ENCODE measurements around the gene FRMD4A.

The FRMD4A gene

DNA sequence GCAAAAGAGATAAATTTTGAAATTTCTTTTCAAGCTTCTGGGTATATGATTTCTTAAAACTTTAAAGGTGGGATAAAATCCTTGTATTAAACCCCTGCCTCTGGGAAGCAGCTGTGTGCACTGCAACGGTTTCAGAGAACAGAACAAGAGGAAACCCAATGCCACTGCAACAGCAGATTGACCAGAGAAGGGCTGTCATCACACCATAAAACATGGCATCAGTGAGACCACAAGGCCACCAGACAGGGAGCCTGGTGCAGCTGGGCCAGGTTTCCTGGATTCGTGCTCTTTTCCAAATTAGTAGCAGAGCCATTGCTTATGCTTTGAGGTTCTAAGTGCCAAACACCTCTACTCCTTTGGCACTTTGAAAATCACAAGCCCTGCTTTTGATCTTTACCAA lies 591.5 kb downstream of the FRMD4A start:
- in situ Hi-C loops (cut with MboI; ENCODE audit: low sequenced_read_pairs) = no loop called here

DNA sequence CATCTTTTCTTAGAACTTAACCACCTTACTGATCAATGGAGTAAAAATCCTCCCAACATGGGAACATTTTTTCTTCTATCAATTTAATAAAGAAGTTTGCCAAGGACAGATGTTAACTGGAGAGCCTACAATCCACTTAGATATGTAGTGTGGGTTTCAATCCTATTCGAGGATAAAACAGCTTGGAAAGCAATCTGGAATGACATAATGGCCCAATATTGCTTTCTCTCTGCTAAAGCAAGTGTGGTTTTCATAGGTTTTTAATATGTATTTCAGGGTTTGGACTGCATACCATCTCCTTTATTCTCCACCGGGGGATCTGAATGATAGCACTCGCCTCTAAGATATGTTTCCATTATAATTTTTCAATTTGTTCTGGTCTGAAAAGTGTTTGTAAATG lies 594.2 kb downstream of the FRMD4A start:
- in situ Hi-C loops (cut with MboI; ENCODE audit: low sequenced_read_pairs) = no loop called here

DNA sequence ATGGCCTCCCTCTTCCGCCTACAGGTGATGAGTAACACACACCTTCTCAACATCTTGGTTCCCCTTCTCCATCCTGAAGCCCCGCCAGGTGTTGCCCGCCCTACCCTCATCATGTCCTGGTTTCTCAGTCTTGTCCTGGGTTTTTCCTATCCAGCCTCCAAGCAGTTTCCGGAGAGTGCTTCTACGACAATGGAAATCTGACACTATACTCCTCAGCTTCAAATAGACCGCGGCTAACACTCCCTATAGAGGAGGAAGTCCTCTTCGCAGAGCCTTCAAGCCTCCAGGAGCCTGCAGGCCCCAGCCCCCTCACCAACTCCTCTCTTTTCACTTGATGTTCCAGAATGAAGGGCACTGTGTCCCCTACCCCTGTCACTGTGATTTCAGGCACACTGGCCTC lies 596.6 kb downstream of the FRMD4A start:
- in situ Hi-C loops (cut with MboI; ENCODE audit: low sequenced_read_pairs) = no loop called here

DNA sequence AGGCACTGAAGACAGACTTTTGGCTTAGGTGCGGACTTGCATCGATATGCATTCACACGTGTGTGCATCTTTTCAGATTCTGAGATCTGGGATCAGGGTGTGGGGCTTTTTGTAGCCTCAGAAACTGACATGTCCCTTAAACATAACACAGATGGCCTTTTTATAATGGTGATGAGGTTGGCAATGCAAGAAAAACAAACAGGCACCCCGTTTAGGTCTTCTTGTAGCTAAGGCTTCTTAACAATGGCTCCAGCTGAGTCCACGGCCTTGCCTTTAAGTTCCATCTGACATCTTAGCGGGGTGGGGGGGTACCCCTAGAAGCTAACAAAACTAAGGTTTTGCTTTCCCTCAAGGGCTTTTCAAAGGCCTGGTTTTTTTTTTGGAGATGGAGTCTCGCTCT lies 597.7 kb downstream of the FRMD4A start:
- in situ Hi-C loops (cut with MboI; ENCODE audit: low sequenced_read_pairs) = no loop called here

DNA sequence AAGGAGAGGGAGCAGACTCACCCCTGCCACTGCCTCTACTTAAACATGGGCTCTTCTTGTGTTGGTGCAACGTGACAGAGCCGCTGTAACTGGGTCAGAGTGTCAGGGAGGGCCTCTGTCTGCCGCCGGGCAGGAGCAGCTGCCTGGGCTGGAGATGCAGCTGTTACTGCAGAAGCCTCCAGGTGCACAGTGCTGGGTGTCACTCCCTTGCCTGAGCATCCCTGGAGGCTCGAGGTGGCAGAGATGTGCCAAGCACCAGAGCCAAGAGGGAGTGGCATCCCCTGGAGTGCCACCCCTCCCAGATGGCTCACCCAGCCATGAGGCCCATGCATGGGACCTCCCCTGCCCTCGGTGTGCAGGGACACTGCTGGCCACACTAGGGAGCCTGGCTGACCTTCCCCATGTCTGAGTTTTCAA lies 598.3 kb downstream of the FRMD4A start:
- in situ Hi-C loops (cut with MboI; ENCODE audit: low sequenced_read_pairs) = no loop called here

DNA sequence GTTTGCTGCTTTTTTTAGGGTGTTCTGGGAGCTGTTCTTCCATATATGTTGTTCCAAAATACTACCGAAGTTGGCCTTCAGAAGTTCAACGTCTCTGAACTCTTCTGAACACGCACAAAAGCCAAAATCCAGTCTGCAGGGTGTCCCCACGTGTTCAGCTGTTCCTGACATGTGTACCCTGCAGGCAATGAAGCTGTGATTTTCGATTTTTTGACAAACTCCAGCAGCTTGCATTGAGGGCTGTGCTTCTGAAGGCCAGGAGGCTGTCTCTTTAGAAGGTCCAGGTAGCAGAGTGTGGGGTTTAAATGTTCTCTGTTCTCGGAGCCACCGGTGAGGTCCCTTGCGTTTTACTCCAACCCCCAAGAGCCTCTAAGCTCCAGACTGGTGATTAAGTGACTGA lies 598.9 kb downstream of the FRMD4A start:
- in situ Hi-C loops (cut with MboI; ENCODE audit: low sequenced_read_pairs) = no loop called here

DNA sequence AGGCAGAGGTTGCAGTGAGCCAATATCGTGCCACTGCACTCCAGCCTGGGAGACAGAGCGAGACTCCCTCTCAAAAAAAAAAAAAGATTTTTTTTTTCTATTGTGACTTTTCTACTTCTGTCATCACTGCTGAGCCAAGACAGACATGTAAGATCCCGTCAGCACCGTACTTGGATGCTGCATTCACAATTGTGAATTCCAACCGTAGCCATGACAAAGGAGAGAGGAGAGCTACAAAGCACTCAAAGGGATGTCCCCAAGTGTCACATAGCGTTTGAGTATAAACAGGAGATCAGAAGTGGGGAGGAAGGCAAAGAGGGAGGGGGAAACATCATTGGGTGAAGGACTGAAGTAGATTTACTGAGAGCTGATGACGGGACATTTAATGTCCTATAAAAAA lies 599.8 kb downstream of the FRMD4A start:
- in situ Hi-C loops (cut with MboI; ENCODE audit: low sequenced_read_pairs) = no loop called here

DNA sequence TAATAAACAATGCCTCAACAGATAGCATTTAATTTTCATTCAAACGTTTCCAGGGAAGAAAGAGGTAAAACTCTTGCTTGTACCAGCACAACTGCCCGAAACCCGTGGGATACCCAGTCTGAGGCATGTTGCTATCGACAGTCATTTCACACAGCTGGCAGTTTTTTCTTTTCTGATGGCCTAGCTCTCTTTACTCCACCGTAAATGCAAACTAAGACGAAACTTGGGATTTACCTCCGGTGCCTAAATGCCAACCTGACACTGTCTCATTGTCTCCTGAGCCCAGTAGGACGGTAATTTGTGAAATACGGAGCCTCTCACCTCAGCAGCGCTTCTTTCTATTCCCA lies 600.4 kb downstream of the FRMD4A start:
- in situ Hi-C loops (cut with MboI; ENCODE audit: low sequenced_read_pairs) = no loop called here

DNA sequence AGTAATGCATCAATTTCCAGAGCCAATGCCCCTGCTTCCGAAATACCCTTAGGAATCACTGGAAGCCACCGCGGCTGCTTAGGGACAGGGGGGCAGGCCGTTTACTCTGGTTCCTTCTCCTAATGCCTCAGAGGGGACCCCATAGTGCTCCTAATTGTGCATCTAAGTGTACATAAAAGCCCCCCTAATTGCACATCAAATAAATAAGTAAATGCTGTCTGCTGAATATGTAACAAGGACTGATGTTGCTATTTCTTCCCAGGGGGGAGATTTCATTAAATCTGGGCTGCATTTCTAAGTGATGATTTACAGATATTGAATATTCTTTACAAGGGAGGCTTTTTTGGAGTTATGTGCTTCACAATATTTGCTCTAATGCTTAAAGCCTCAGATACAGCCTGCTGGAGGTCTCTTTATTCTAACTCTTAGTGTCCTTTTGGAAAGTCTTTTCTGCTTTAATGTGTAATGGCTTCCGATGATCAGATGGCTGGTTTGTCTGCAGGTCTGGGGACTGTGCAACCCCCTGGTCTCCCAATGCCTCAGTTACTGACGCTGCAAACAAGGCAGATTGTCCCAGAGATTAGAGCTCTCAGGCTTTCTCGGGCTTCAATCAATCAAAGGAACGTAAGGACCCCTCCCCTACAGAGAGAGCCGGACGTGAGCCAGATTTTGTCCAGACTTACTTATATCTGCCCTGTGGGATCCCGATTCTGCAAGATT lies 601.0 kb downstream of the FRMD4A start:
- in situ Hi-C loops (cut with MboI; ENCODE audit: low sequenced_read_pairs) = no loop called here

DNA sequence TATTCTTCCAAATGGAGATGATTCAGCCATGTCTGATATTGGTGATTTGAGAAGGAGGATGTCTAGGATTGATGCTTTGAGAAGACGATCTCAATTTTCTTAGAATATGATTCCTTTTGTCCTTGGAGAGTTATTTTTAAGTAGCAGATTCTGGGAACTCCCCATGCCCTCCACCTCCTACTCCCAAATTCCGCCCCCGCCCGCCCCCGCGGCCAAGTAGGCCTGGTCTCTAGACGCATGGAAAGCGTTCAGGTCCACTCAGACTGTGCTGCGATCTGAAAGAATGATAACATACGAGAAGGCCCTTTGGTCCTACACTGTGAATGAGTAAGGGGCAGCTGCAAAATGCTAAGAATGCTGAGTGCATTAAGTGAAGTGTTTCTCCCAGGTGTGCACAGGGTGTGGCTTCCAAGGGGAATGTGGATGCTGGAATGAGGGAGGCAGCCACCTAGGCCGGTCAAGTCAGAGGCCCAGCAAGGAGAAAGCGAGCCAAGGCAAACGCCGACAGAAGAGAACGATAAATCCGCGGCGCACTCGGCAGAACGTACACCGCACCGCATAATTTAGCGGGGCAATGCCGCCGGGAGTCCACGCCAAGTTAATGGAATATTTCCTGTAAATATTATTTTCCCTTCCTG lies 601.7 kb downstream of the FRMD4A start:
- in situ Hi-C loops (cut with MboI; ENCODE audit: low sequenced_read_pairs) = no loop called here

DNA sequence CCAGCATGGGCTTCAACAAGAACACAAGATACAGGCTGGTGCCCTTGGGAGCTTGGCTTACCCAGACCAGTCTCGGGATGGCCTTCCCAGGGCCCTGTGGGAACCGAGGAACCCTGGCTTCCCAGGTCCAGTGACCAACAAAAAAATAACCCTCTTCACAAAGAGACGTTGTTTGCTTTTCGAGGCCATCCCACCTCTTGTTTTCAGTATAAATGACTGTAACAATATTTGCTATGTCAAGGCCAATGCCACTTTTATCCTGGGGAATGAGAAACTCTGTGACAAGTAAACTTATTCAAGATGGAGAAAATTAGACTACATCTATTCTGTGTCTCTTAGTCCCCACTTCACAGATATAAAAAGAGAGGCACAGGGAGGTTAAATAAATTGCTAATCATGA lies 605.1 kb downstream of the FRMD4A start:
- in situ Hi-C loops (cut with MboI; ENCODE audit: low sequenced_read_pairs) = no loop called here

DNA sequence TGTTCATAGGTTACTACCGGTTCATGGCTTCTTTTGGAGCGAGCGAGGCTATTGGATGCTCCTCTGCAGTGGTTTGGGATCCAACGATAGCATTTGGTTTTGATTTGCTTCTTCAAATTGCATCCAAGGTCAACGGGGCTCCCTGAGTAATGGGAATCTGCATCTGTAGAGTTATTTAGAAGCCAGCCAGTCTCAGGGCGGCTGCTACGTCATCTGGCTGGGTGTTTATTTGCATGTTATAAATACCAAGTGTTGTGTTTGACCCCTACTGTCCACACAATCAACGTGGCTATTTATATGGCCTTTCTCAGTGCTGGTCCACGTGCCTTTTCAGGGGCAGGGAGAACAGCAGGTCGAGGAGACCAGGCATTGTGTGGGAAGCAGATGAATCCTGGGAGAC lies 606.2 kb downstream of the FRMD4A start:
- in situ Hi-C loops (cut with MboI; ENCODE audit: low sequenced_read_pairs) = no loop called here

DNA sequence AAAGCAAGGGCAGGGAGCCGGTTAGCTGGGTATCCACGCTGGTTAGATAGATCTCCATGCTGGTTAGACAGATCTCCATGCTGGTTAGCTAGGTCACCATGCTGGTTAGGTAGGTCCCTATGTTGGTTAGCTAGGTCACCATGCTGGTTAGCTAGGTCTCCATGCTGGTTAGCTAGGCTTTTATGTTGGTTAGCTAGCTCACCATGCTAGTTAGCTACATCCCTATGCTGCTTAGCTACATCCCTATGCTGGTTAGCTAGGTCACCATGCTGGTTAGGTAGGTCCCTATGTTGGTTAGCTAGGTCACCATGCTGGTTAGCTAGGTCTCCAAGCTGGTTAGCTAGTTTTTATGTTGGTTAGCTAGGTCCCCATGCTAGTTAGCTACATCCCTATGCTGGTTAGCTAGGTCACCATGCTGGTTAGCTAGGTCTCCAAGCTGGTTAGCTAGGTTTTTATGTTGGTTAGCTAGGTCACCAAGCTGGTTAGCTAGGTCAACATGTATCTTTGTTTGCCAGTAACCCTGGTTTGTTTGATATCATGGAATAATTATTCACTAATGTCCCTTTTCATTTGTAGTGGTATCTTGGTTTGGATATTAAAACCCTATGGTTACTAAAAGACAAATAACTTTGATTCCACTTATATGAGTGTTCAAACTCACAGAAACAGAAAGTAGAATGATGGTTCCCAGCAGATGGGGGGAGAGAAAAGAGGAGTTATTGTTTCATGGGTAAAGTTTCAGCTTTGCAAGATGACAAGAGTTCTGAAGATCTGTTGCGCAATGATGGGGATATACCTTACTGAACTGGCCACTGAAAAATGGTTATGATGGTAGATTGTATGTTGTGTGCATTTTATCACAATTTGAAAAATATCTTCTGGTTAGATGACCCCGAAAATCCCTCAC lies 607.7 kb downstream of the FRMD4A start:
- in situ Hi-C loops (cut with MboI; ENCODE audit: low sequenced_read_pairs) = no loop called here

DNA sequence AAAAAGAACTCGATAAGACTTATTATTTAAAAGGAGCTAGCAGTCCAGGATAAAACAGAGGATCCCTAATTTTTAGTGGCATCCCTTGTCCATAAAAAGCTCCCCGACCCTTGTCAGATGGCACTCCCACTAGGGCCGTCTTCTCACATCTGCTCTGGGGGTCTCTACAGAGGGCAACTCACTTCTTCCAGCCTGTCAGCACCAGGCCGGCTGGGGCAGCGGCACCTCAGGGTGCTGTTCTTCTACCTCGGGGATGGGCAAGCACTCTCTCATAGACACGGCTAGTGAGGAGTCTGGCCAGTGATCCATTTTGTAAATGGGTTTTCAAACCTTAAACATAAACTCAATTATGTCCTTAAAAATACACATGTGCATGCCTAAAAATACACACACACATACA lies 609.2 kb downstream of the FRMD4A start:
- in situ Hi-C loops (cut with MboI; ENCODE audit: low sequenced_read_pairs) = no loop called here

DNA sequence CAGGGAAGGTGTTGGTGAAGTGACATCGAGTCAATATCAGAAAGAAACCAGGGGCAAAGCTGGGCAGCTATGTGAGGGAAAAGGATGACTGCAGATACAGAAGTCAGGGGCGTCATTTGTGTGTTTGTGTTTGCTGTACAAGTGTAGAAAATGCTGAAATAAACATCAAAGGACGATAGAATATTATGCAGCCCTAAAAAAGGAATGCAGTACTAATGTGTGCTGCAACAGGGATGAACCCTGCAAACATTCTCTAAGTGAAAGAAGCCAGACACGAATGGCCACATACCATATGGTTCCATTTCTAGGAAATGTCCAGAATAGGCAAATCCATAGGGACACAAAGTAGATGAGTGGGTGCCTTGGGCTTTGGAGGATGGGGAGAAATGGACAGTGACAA lies 610.0 kb downstream of the FRMD4A start:
- in situ Hi-C loops (cut with MboI; ENCODE audit: low sequenced_read_pairs) = no loop called here

DNA sequence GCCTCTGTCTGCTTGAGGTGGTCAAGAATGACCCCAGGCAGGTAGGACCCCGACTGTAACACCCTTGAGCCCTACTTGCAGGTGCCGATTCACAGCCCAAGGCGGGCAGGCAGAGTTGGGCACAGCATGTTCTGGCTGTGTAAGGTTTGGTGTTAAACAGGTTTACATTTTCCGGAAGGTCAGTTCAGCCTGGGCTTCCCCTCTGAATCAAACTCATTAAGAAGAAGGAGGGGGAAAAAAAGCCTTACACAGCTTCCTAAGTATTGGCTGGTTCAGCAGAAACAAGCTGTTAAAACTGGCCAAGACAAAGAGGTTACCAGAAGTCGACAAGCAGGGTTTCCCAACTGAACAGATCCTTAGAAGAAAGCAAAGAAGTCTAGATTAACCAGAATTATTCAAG lies 611.3 kb downstream of the FRMD4A start:
- in situ Hi-C loops (cut with MboI; ENCODE audit: low sequenced_read_pairs) = no loop called here

DNA sequence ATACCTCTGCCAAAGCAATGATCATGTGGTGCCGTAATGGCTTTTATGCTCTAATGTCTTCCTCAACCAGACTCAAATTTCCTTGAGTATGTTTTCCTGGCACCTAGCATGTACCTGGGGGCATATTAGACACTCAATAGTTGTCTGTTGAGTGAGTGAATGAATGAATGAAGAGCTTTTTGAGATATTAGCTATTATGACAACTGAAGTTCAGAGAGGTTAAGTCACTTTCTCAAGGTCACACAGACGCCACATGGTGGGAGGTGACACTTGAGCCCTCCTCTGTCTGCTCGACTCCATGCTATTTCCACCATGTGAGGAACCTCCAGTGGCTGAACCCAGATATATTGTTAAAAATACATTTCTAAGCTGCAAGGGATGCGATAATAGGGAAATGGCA lies 611.9 kb downstream of the FRMD4A start:
- in situ Hi-C loops (cut with MboI; ENCODE audit: low sequenced_read_pairs) = no loop called here

DNA sequence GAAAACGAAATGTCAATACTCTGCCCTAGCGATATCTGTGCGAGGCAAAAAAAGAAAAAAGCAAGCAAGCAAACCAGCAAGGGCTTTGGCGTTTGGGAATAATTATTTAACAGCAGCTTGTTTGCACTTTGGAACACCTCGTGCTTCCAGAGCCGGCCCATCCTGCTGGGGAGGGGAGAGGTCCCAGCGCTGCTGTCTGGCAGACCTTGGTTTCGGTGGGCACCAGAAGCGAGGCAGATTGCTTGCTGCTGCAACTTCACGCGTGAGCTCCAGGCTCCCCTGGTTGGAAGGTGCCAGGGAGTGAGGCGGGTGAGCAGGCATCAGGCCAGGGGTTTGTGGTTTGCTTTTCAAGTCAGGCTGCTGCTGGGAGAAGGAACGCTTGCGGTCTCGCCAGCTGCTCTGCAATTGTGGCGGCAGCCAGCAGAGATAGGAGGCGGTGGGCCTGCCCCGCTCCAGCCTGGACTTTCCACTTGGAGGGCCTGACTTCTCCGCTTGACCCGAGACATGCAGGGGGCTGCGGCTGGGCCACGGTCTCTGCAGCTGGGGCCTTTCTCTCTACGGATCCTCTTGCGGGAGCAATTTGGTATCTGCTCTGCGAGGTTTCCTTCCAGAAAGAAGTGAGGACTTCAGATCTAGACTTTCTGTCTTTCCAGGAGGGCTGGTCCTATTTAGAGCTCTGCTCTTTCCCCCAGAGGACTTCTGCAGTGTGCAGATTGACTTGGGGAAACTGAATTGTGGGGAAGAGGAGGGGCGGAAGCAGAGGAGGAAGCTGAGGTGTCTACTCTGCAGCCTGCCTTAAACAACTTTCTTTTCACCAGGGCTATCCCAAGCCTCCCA lies 612.6 kb downstream of the FRMD4A start:
- in situ Hi-C loops (cut with MboI; ENCODE audit: low sequenced_read_pairs) = no loop called here

DNA sequence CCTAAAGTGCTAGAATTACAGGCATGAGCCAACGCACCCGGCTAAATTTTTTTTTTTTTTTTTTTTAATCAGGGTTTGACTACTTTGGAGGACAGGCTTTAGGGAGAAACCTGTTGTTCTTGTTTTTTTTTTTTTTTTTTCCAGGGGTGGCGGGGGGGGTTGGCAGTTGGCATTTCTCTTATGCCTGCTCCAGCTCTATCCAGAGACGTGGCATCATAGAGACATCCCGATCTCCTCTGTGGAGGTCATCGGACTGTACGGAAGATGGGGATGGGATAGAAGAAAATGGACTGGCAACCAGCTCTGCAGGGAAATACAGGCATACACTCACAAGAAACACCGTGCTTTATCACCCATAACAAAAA lies 613.2 kb downstream of the FRMD4A start:
- in situ Hi-C loops (cut with MboI; ENCODE audit: low sequenced_read_pairs) = no loop called here

DNA sequence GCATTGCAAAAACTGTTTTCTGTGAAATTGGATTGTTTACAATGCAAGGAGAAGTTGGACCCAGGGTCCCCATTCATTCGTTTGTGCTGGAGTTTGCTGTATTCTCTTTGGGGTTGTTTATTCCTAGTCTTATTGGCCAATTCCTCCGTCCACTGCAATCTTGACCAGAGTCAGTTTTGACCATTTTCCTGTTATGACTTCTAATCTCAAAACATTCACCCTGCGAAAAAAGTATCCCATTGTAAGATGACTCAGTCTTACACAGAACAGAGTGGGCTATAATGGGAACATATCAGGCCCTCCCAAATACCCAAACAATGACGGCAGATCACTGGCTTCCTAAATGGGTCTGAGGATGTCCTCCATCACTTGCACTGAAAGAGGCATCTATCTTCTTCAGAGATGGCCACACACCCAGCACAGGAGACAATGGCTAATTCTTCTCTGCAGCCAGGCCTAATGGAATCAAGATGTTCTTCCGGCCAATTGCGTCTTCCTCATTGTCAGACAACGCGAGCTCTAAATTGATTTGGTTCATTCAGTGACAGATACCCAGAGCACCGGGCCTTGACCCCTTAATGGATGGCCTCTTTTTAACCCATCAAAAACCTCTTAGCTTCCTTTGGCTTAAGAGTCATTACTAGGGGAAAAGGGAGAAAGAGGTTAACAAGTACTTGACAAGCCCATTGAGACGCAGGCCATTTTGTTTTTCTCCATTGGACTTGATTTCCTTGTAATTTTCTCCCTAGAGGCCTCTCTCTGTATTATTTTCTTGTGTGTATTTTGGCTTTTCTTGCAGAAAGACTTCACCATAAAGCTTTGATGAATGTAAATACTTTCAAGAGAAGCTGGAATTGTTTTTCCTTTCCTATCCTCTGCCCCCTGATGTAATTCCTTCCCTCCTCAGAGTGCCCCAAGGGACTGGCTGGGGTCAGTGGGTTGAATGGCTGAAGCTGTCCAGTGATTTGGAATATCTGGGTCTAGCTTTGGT lies 614.3 kb downstream of the FRMD4A start:
- in situ Hi-C loops (cut with MboI; ENCODE audit: low sequenced_read_pairs) = no loop called here

All from hTERT RPE-1 (cell line).